ENCODE data around the gene ESR1. TPM values are rescaled to one million over a fixed set of nuclear protein-coding genes. Genes with fewer than 3 reads are reported as not detected.

The ESR1 gene
- total and polyA plus RNA-seq, 9 of the 15 experiments (the other 6 are each of a cell fraction or from before 2014, with no cell fraction given), result 0.03 to 0.27 (median 0.08) TPM; not detected in 1

- peak; percentile 67; the same call in 2 of the 3 replicates for ATAC-seq
- in situ Hi-C loops (cut with MboI) (no loop called here), intact Hi-C loops (cut with micrococcal nuclease) (no loop called here)
- no peak overlapping the region for H2AFZ ChIP-seq (ENCODE audit: low read depth, low read length)
- WGBS (ENCODE audit: insufficient coverage, low coverage, missing lambda C conversion rate), result 1% methylated on average over 5 of the region's 5 CpGs
- H3K79me2 ChIP-seq (ENCODE audit: control insufficient read depth, insufficient read depth, low read length), result no peaks in the 10 kb centered on the region
- H3K4me2 ChIP-seq (ENCODE audit: insufficient read depth, low read length), result no peak overlapping the region
- H3K4me3 ChIP-seq, result no peak overlapping the region
- H3K9me3 ChIP-seq (replicated peaks; ENCODE audit: control insufficient read depth, insufficient read depth, low read depth, low read length), result no peaks in the 10 kb centered on the region; the same call in 1 of the 2 replicates
- H3K9ac ChIP-seq (ENCODE audit: insufficient read depth in 1 of 2, low read depth in 2 of 2, low read length in 2 of 2), result no peak overlapping the region
- H4K20me1 ChIP-seq (replicated peaks; ENCODE audit: control insufficient read depth, insufficient read depth, low read length), result no peaks in the 10 kb centered on the region
- ChIA-PET POLR2A (no interaction called here), CTCF (ENCODE audit: low intra/inter-chr PET ratio) (no interaction called here)
- no TSS peak for BruUV-seq (replicated peaks)
- no peaks in the 10 kb centered on the region for H3K9me1 ChIP-seq (ENCODE audit: control insufficient read depth, insufficient read depth, low read length)
- no peak for DNase-seq (ENCODE audit: extremely low read depth in 1 of 4, low spot score in 3 of 4)
- H3K36me3 ChIP-seq (ENCODE audit: control insufficient read depth, insufficient read depth, low read length), result no peaks in the 10 kb centered on the region
- TF ChIP-seq CTCF (IDR thresholded peaks at IDR 0.05 in 2 of 3, conservative IDR thresholded peaks at IDR 0.05 in 1 of 3; ENCODE audit: insufficient read depth in 2 of 3, low read depth in 1 of 3, low read length in 3 of 3) (0 out of 6 replicates have a peak, but pooled peaks of 2 of the 3 experiments have one; percentile 6 to 11), TCF15 (CRISPR knock-in tag; IDR thresholded peaks at IDR 0.05) (no peak)
- no peak for FAIRE-seq
- peaks cover 2 to 14% of the 10 kb centered on the region in 2 experiments; a peak in 3 of 5 replicates for H3K27me3 ChIP-seq (ENCODE audit: control insufficient read depth in 2 of 2, insufficient read depth in 2 of 2, low read length in 2 of 2)
- no peak overlapping the region for H3K27ac ChIP-seq (ENCODE audit: extremely low read depth, low read depth, low read length)
- no peaks in the 10 kb centered on the region for H3K4me1 ChIP-seq (replicated peaks in 1 of 2; ENCODE audit: control insufficient read depth in 2 of 2, insufficient read depth in 2 of 2, low read length in 2 of 2)
Measured at GRCh38 chr6:152118678-152119077, 311.2 kb downstream of the ESR1 start.
